ENCODE measurements around the gene TH.
"Not testable (repeated sequence)": the region's sequence is repeated elsewhere in the genome, so short reads cannot be mapped to it uniquely, and the experiment has no call there.

The TH gene

GRCh38 chr11:2129699-2130366 lies 41.8 kb downstream of the TH start:
- no peak for DNase-seq (ENCODE audit: low spot score)

- no peak for DNase-seq (ENCODE audit: low spot score)
Measured at GRCh38 chr11:2129308-2129698, 42.3 kb downstream of the TH start.

- DNase-seq (ENCODE audit: low spot score), result no peak
Measured at GRCh38 chr11:2128511-2129307, 42.9 kb downstream of the TH start.

GRCh38 chr11:2128130-2128510 lies 43.5 kb downstream of the TH start:
- no peak for DNase-seq (ENCODE audit: low spot score)

- DNase-seq (ENCODE audit: low spot score), result no peak
Measured at GRCh38 chr11:2127482-2128129, 44.0 kb downstream of the TH start.

GRCh38 chr11:2126520-2127085 lies 45.0 kb downstream of the TH start:
- no peak for DNase-seq (ENCODE audit: low spot score)

- DNase-seq (ENCODE audit: low spot score), result not testable (repeated sequence)
Measured at GRCh38 chr11:2124736-2125484, 46.7 kb downstream of the TH start.

GRCh38 chr11:2123628-2123960 lies 48.0 kb downstream of the TH start:
- DNase-seq (ENCODE audit: low spot score), result no peak

- no peak for DNase-seq (ENCODE audit: low spot score)
Measured at GRCh38 chr11:2122907-2123627, 48.5 kb downstream of the TH start.

GRCh38 chr11:2122222-2122906 lies 49.3 kb downstream of the TH start:
- no peak for DNase-seq (ENCODE audit: low spot score)

GRCh38 chr11:2121227-2122130 lies 50.1 kb downstream of the TH start:
- no peak for DNase-seq (ENCODE audit: low spot score)

- no peak for DNase-seq (ENCODE audit: low spot score)
Measured at GRCh38 chr11:2120359-2121100, 51.1 kb downstream of the TH start.

- no peak for DNase-seq (ENCODE audit: low spot score)
Measured at GRCh38 chr11:2118677-2119076, 52.9 kb downstream of the TH start.

- DNase-seq (ENCODE audit: low spot score), result no peak
Measured at GRCh38 chr11:2116680-2117079, 54.9 kb downstream of the TH start.

- no peak for DNase-seq (ENCODE audit: low spot score)
Measured at GRCh38 chr11:2115308-2115707, 56.3 kb downstream of the TH start.

- DNase-seq (ENCODE audit: low spot score), result no peak
Measured at GRCh38 chr11:2114430-2115241, 57.0 kb downstream of the TH start.

Data from hematopoietic multipotent progenitor cell treated with erythropoietin and hydrocortisone succinate and interleukin-3 and kit ligand, for 15 days (in vitro differentiated cells).